ENCODE data around the gene GZMM. TPM values are rescaled to one million over a fixed set of nuclear protein-coding genes. Genes with fewer than 3 reads are reported as not detected.

GZMM gene
- total and polyA plus RNA-seq, 10 donors = 3.9 to 19.5 (median 14.9) TPM

DNA sequence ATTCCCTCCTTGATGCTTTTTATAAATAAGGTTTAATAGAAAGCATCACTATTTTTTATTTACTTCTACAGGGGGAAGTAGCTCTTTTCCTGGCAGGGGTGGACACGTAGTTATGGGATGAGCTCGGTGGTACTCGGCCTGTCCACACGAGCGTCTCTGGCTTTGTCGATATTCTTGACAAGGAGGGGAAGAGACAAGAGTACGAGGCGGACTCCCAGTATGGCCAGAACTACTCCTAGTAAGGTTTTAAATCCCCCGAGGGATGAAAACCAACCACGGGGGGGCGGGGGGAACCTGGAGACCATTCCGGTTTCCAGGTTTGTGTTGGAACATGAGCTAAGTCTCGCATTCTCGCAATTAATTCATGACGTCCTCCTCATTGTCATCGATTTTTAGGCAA, 23.0 kb downstream of the GZMM start:
- H3K4me3 ChIP-seq = peak overlapping the region in 2 of 8 donors; percentile 10 to 54
- no peak for DNase-seq
- no peaks in the 10 kb centered on the region for H3K9me3 ChIP-seq
- H3K27ac ChIP-seq = peak overlapping the region in 7 of 8 donors; percentile 63 to 94 (median 79)
- H3K36me3 ChIP-seq = no peaks in the 10 kb centered on the region
- H3K4me1 ChIP-seq = peaks cover 0 to 15% (median 9%) of the 10 kb centered on the region in 6 donors
- intact Hi-C loops (cut with DNase I; ENCODE audit: low total_unique reads) = no loop called here
- no peaks in the 10 kb centered on the region for H3K27me3 ChIP-seq (replicated peaks in 1 of 7)
- TF ChIP-seq POLR2AphosphoS5 (IDR thresholded peaks at IDR 0.05) = no peak
- TF ChIP-seq POLR2A (IDR thresholded peaks at IDR 0.05) = no peak
- TF ChIP-seq, protein P1, sequence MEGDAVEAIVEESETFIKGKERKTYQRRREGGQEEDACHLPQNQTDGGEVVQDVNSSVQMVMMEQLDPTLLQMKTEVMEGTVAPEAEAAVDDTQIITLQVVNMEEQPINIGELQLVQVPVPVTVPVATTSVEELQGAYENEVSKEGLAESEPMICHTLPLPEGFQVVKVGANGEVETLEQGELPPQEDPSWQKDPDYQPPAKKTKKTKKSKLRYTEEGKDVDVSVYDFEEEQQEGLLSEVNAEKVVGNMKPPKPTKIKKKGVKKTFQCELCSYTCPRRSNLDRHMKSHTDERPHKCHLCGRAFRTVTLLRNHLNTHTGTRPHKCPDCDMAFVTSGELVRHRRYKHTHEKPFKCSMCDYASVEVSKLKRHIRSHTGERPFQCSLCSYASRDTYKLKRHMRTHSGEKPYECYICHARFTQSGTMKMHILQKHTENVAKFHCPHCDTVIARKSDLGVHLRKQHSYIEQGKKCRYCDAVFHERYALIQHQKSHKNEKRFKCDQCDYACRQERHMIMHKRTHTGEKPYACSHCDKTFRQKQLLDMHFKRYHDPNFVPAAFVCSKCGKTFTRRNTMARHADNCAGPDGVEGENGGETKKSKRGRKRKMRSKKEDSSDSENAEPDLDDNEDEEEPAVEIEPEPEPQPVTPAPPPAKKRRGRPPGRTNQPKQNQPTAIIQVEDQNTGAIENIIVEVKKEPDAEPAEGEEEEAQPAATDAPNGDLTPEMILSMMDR (IDR thresholded peaks at IDR 0.05 in 8 of 11, conservative IDR thresholded peaks at IDR 0.05 in 3 of 11) = no peak
- WGBS, 5 donors = 62 to 83% (median 69%) methylated on average over 16 of the region's 16 CpGs

DNA sequence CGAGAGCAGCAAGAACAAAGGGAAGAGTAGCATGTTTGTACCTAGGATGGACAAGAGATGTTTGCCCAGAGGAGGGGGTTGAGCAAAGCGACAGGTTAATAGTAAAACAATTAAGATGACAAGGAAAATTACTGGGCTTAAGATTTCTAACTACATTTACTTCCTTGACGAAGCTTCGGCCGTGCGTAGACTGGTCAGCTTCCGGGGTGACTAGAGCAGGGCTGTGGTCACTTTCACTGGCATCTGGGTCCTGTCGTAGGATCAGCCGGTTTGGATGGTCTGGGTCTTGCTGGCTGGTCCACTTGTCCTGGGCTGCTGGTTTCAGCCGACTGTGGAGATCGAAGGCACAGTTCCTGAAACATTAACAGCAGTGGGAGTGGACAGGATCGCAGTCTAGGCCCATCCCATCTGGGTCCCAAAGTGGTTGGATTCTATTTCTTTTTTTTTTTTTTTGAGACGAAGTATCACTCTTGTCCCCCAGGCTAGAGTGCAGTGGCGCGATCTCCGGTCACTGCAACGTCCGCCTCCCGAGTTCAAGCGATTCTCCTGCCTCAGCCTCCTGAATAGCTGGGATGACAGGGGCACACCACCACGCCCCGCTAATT, 23.5 kb downstream of the GZMM start:
- DNase-seq = no peak
- peak overlapping the region in 7 of 8 donors; percentile 63 to 94 (median 79) for H3K27ac ChIP-seq
- peaks cover 0 to 18% (median 9%) of the 10 kb centered on the region in 6 donors for H3K4me1 ChIP-seq
- 82 to 93% (median 89%) methylated on average over 5 to 22 of the region's 22 CpGs for WGBS, 5 donors
- H3K27me3 ChIP-seq (replicated peaks in 1 of 7) = no peaks in the 10 kb centered on the region
- H3K36me3 ChIP-seq = no peaks in the 10 kb centered on the region
- peak overlapping the region in 1 of 8 donors; percentile 54 for H3K4me3 ChIP-seq
- intact Hi-C loops (cut with DNase I; ENCODE audit: low total_unique reads) = no loop called here
- TF ChIP-seq, protein P1 (IDR thresholded peaks at IDR 0.05 in 8 of 11, conservative IDR thresholded peaks at IDR 0.05 in 3 of 11) = no peak
- TF ChIP-seq POLR2AphosphoS5 (IDR thresholded peaks at IDR 0.05) (no peak), POLR2A (IDR thresholded peaks at IDR 0.05) (no peak)
- no peaks in the 10 kb centered on the region for H3K9me3 ChIP-seq

DNA sequence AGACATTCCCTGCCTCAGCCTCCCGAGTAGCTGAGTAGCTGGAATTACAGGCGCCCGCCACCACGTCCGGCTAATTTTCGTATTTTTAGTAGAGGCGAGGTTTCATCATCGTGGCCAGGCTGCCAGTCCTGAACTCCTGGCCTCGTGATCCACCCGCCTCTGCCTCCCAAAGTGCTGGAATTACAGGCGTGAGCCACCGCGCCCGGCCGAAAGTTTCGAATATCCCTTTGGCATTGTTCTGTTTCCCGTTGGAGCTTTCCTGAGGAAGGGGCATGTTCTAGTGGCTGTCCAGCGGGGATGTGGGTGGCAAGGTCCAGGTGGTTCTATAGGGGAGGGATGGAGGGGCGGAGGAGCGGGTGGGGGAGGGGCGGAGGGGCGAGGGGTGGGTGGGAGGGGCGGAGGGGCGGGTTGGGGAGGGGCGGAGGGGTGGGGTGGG, 26.4 kb downstream of the GZMM start:
- Histone ChIP-seq H3K27me3 (replicated peaks in 1 of 7) (no peaks in the 10 kb centered on the region), H3K27ac (peak overlapping the region in 2 of 8 donors; percentile 48 to 68), H3K36me3 (no peaks in the 10 kb centered on the region), H3K9me3 (no peaks in the 10 kb centered on the region), H3K4me3 (no peak overlapping the region), H3K4me1 (peaks cover 22 to 43% (median 32%) of the 10 kb centered on the region in 6 donors)
- intact Hi-C loops (cut with DNase I; ENCODE audit: low total_unique reads) = loop anchor here (5.0 kb wide), 1 partner anchor 38 kb away; the partner anchor contains the start of gene CDC34
- TF ChIP-seq, protein P1 (IDR thresholded peaks at IDR 0.05 in 8 of 11, conservative IDR thresholded peaks at IDR 0.05 in 3 of 11) = no peak
- TF ChIP-seq POLR2AphosphoS5 (IDR thresholded peaks at IDR 0.05) (no peak), POLR2A (IDR thresholded peaks at IDR 0.05) (no peak)
- 62 to 75% (median 70%) methylated on average over 16 to 20 of the region's 25 CpGs for WGBS, 5 donors
- no peak for DNase-seq

DNA sequence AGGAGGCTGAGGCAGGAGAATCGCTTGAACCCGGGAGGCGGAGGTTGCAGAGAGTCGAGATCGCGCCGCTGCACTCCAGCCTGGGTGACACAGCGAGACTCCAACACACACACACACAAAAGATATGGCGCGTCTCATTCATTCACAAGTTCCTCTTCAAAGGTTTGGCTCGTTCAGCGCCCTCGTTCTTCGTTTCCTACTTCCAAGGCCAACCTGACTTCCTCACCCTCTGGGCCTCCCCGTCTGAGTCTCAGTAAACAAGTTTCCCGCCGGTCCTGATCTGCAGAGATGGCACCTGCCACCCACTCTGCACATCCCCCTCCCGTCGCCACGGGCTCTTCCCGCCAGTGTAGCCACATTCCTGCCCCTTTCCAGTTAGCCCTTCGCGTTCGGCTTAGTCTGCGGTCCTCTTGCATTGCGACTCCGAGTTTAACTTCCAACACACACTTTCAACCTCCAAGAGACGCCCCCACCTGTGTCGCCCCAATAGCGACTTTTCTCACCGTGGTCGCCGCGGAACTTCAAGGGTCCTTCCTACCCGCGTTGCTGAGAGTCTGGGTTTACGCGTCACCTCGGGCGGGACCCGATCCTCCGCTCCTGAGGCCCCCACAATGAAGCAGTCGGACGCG, 27.2 kb downstream of the GZMM start:
- Histone ChIP-seq H3K4me1 (peaks cover 28 to 51% (median 40%) of the 10 kb centered on the region in 6 donors), H3K27ac (peak overlapping the region; percentile 75 to 97 (median 90)), H3K9me3 (no peaks in the 10 kb centered on the region), H3K36me3 (peaks cover 0 to 2% (median 0%) of the 10 kb centered on the region in 6 donors), H3K4me3 (peak overlapping the region; percentile 23 to 97 (median 84)), H3K27me3 (replicated peaks in 1 of 7) (no peaks in the 10 kb centered on the region)
- intact Hi-C loops (cut with DNase I; ENCODE audit: low total_unique reads) = loop anchor here (5.0 kb wide), 1 partner anchor 39 kb away; the partner anchor contains the start of gene CDC34
- no peak for TF ChIP-seq POLR2A (IDR thresholded peaks at IDR 0.05)
- TF ChIP-seq, protein P1 (IDR thresholded peaks at IDR 0.05 in 8 of 11, conservative IDR thresholded peaks at IDR 0.05 in 3 of 11) = no peak
- TF ChIP-seq POLR2AphosphoS5 (IDR thresholded peaks at IDR 0.05) = peak; percentile 43 to 68 (median 63)
- WGBS, 5 donors = 0 to 4% (median 2%) methylated on average over 41 to 45 of the region's 45 CpGs
- DNase-seq = peak; percentile 87

Measured in spleen (tissue), 11 donors.